ENCODE data around the gene CCR9. TPM values are rescaled to one million over a fixed set of nuclear protein-coding genes. Genes with fewer than 3 reads are reported as not detected.

Gene CCR9
- total RNA-seq, 1 donor from 2014 or later, result not detected

DNA sequence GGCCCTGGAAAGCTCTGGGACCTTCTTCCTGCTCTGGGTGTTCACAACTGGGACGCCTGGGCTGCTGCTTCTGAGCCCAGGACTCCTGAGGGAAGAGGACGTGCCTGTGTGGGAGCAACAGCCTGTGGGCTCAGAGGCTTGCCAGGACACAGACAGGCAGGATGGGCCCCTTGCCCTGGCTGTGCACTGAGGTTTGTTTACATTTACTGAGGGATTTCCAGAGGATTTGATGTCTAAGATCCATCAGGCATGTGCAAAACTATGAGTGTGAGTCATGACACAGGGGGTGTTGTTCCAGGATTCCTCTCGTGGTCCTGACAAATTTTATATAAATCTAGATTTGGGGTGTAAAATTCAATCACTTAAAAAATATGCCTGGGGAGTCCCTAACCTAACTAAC lies 10.6 kb downstream of the CCR9 start:
- TF ChIP-seq, protein P1, sequence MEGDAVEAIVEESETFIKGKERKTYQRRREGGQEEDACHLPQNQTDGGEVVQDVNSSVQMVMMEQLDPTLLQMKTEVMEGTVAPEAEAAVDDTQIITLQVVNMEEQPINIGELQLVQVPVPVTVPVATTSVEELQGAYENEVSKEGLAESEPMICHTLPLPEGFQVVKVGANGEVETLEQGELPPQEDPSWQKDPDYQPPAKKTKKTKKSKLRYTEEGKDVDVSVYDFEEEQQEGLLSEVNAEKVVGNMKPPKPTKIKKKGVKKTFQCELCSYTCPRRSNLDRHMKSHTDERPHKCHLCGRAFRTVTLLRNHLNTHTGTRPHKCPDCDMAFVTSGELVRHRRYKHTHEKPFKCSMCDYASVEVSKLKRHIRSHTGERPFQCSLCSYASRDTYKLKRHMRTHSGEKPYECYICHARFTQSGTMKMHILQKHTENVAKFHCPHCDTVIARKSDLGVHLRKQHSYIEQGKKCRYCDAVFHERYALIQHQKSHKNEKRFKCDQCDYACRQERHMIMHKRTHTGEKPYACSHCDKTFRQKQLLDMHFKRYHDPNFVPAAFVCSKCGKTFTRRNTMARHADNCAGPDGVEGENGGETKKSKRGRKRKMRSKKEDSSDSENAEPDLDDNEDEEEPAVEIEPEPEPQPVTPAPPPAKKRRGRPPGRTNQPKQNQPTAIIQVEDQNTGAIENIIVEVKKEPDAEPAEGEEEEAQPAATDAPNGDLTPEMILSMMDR (IDR thresholded peaks at IDR 0.05), result no peak
- TF ChIP-seq EZH2phosphoT487 (IDR thresholded peaks at IDR 0.05) (no peak), EZH2 (IDR thresholded peaks at IDR 0.05) (no peak)
- no peak for DNase-seq (ENCODE audit: low spot score)
- Mint-ChIP-seq H3K4me1 (peaks cover 3% of the 10 kb centered on the region), H3K36me3 (no peaks in the 10 kb centered on the region), H3K4me3 (no peak overlapping the region), H3K9me3 (no peaks in the 10 kb centered on the region), H3K27ac (no peak overlapping the region), H3K27me3 (ENCODE audit: insufficient read depth, low read depth) (peaks cover 5% of the 10 kb centered on the region)
- Histone ChIP-seq H3K4me2 (no peak overlapping the region), H3K4me3 (no peak overlapping the region), H3K27ac (no peak overlapping the region), H3K9ac (no peak overlapping the region), H3F3A (ENCODE audit: low read depth) (no peaks in the 10 kb centered on the region), H2AFZ (replicated peaks) (no peak overlapping the region), H3K79me2 (ENCODE audit: low read depth) (no peaks in the 10 kb centered on the region), H3K36me3 (no peaks in the 10 kb centered on the region), H4K20me1 (ENCODE audit: low read depth) (no peaks in the 10 kb centered on the region), H3K9me3 (ENCODE audit: low read depth) (no peaks in the 10 kb centered on the region), H3K27me3 (no peaks in the 10 kb centered on the region), H3K4me1 (no peaks in the 10 kb centered on the region)

DNA sequence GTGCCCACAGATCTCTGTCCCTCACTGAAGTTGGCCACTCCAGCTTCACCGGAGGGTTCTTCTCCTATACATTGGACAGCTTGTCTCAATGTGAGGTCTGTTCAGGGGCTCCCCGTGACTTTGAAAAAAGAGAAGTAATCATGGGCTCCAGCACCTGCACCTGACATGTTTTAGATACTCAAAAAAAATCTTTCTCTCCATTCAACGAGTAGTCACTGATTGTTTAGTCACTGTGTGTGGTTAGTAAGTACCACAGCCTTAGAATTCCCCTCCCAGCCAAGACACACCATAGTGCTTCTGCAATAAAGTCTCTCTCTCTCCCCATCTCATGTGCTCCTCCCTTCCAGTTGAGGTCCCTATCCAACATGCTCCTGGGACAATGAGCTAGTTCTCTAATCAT lies 18.6 kb downstream of the CCR9 start:
- Histone ChIP-seq H4K20me1 (ENCODE audit: low read depth) (no peaks in the 10 kb centered on the region), H3K4me1 (no peaks in the 10 kb centered on the region), H3K27me3 (no peaks in the 10 kb centered on the region), H3K27ac (no peak overlapping the region), H3K36me3 (no peaks in the 10 kb centered on the region), H2AFZ (replicated peaks) (no peak overlapping the region), H3K4me3 (no peak overlapping the region), H3K4me2 (no peak overlapping the region), H3K79me2 (ENCODE audit: low read depth) (no peaks in the 10 kb centered on the region), H3K9ac (no peak overlapping the region), H3K9me3 (ENCODE audit: low read depth) (no peaks in the 10 kb centered on the region), H3F3A (ENCODE audit: low read depth) (no peaks in the 10 kb centered on the region)
- Mint-ChIP-seq H3K4me1 (no peaks in the 10 kb centered on the region), H3K36me3 (peaks cover 3% of the 10 kb centered on the region), H3K27me3 (ENCODE audit: insufficient read depth, low read depth) (peaks cover 3% of the 10 kb centered on the region), H3K4me3 (no peak overlapping the region), H3K9me3 (no peaks in the 10 kb centered on the region), H3K27ac (no peak overlapping the region)
- TF ChIP-seq, protein P1 (IDR thresholded peaks at IDR 0.05), result no peak
- TF ChIP-seq EZH2 (IDR thresholded peaks at IDR 0.05), result no peak
- no peak for TF ChIP-seq EZH2phosphoT487 (IDR thresholded peaks at IDR 0.05)
- no peak for DNase-seq (ENCODE audit: low spot score)

DNA sequence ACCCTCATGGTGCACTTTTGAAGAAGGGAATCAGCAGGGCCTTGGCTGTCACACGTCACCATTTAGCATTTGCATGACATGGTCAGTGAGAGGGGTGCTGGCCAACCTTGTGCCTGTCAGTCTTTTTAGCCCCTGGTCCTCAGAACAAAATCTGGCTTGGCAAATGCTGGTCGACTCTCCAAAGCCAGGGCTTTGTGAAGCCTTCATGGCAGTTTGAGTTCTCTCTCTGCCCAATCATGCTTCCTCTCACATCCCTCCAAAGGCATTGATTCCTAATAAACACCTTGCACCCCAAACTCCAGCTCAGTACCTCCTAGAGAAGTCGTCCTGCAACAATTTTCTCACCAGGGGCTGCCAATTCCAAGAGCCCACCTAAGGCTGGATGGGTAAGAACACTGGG lies 19.4 kb downstream of the CCR9 start:
- Histone ChIP-seq H3K27me3 (no peaks in the 10 kb centered on the region), H3K4me2 (no peak overlapping the region), H4K20me1 (ENCODE audit: low read depth) (no peaks in the 10 kb centered on the region), H3K9me3 (ENCODE audit: low read depth) (no peaks in the 10 kb centered on the region), H3K27ac (no peak overlapping the region), H2AFZ (replicated peaks) (no peak overlapping the region), H3K4me3 (no peak overlapping the region), H3K79me2 (ENCODE audit: low read depth) (no peaks in the 10 kb centered on the region), H3K4me1 (no peaks in the 10 kb centered on the region), H3F3A (ENCODE audit: low read depth) (no peaks in the 10 kb centered on the region), H3K36me3 (no peaks in the 10 kb centered on the region), H3K9ac (no peak overlapping the region)
- Mint-ChIP-seq H3K27ac (no peak overlapping the region), H3K27me3 (ENCODE audit: insufficient read depth, low read depth) (peaks cover 3% of the 10 kb centered on the region), H3K9me3 (no peaks in the 10 kb centered on the region), H3K36me3 (peaks cover 3% of the 10 kb centered on the region), H3K4me1 (no peaks in the 10 kb centered on the region), H3K4me3 (no peak overlapping the region)
- TF ChIP-seq, protein P1 (IDR thresholded peaks at IDR 0.05), result no peak
- TF ChIP-seq EZH2 (IDR thresholded peaks at IDR 0.05) (no peak), EZH2phosphoT487 (IDR thresholded peaks at IDR 0.05) (no peak)
- DNase-seq (ENCODE audit: low spot score), result no peak
